Subcutaneous adipose tissue (tissue), 4 donors: ENCODE results near the gene GFRA1. TPM values are rescaled to one million over a fixed set of nuclear protein-coding genes. Genes with fewer than 3 reads are reported as not detected.

Experiments
- total RNA-seq, 4 donors: library from RNA; depleted of rRNA; stranded (reverse); fragments of >200 nt; gene quantifications; one replicate each; pipeline ENCODE4 v1.1.0, GENCODE V29; 2016

GFRA1 gene
- total RNA-seq, 4 donors from 2014 or later = 47.8 to 152 (median 69.4) TPM

Other genes with a start within 250 kb of the GFRA1 start
- not detected for gene CCDC172, start 51.2 kb upstream of the GFRA1 start, total RNA-seq
- 1 to 10 TPM; 1.5 to 3.7 (median 2.2) TPM for gene PNLIPRP3, start 154.6 kb upstream of the GFRA1 start, total RNA-seq